Fibroblast of skin of abdomen (primary cell): ENCODE measurements around the gene JAGN1.
A peak's percentile ranks its signal among the peaks of the same experiment; 100 is the strongest.
"Not testable (repeated sequence)": the region's sequence is repeated elsewhere in the genome, so short reads cannot be mapped to it uniquely, and the experiment has no call there.

Experiments
- DNase-seq: peaks from one replicate; pipeline ENCODE4 v3.0.0-alpha.2; 2013

Gene JAGN1

DNA sequence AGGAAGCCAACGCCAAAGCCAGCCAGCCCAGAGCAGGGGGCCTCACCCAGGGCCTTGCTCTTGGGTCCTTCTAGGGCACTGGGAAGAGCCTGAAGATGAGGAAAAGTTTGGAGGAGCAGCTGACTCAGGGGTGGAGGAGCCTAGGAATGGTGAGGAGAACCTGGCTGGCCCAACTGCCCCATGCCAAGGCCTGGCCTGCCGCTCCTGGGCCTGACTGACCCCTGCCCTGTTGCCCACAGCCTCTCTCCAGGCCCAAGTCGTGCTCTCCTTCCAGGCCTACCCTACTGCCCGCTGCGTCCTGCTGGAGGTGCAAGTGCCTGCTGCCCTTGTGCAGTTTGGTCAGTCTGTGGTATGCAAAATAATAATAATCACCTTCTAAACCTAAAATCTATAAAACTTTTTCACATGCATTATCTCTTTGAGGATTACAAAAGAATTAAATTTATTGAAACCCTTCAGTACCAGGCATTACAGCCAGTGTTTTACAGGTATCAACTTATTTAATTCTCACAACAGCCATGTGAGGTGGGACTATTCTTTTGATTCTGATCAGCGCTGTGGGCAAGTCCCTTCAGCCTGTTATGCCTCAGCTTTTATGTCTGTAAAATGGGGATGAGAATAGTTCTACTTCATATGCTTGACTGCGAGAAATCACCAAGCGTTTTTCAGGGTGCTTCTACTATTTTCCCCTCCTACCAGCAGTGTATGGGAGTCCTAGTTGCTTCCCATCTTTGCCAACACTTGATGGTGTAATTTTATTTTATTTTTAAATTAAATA lies 28.0 kb downstream of the JAGN1 start:
- no peak for DNase-seq

DNA sequence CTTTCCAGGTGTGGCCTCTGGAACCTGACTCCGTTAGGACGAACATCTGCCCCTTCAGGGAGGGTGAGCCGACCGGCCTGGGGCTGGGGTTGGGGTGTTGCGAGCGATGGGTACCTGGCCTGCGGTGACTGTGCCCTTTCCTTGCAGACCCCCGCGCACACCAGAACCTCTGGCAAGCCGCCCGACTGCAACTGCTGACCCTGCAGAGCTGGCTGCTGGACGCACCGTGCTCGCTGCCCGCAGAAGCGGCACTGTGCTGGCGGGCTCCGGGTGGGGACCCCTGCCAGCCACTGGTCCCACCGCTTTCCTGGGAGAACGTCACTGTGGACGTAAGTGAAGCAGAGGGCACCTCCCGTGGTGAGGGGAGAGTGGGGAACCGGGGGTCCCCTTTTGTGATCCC lies 37.7 kb downstream of the JAGN1 start:
- no peak for DNase-seq

DNA sequence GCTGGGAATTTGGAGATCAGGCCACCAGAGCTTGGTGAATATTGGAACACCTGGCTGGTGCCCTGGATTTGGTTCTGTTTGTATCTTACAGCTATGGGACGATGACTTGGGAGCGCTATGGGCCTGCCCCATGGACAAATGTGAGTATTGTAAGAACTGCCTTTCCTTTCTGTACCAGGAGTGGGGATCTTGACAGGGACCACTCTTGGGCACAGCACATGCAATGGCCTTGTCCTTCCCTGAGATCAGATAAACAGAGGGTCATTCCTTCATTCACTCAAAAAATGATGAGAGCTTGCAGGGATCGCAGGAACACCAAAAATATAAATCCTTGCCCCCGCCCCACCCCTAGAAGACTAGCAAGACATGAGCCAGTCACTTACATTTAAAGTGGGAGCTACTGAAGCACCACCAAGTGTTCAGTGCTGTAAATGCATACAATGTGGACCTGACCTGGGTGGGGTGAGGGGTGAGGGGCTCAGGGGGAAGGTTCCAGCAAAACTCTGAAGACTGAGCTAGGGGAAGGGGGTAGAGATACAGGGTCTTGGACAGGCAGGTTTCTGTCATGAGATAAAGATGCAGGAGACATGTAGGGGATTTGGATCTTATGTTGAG lies 40.5 kb downstream of the JAGN1 start:
- DNase-seq: no peak

DNA sequence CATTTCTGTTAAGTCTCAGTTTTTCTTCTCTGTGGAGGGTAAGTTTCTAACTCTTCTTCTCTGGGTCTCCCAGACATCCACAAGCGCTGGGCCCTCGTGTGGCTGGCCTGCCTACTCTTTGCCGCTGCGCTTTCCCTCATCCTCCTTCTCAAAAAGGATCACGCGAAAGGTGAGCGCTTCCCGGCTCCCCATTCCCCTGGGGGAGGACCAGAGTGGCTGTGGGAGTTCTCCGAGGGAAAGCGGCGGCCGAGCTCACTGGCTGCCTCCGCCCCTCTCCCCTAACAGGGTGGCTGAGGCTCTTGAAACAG lies 42.1 kb downstream of the JAGN1 start:
- DNase-seq: no peak

DNA sequence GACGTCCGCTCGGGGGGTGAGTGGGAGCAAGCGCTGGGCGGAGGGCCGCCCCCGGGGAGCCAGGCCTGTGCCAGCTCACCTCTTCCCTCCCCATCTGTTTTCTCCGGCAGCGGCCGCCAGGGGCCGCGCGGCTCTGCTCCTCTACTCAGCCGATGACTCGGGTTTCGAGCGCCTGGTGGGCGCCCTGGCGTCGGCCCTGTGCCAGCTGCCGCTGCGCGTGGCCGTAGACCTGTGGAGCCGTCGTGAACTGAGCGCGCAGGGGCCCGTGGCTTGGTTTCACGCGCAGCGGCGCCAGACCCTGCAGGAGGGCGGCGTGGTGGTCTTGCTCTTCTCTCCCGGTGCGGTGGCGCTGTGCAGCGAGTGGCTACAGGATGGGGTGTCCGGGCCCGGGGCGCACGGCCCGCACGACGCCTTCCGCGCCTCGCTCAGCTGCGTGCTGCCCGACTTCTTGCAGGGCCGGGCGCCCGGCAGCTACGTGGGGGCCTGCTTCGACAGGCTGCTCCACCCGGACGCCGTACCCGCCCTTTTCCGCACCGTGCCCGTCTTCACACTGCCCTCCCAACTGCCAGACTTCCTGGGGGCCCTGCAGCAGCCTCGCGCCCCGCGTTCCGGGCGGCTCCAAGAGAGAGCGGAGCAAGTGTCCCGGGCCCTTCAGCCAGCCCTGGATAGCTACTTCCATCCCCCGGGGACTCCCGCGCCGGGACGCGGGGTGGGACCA lies 42.6 kb downstream of the JAGN1 start:
- peak; percentile 71 for DNase-seq

DNA sequence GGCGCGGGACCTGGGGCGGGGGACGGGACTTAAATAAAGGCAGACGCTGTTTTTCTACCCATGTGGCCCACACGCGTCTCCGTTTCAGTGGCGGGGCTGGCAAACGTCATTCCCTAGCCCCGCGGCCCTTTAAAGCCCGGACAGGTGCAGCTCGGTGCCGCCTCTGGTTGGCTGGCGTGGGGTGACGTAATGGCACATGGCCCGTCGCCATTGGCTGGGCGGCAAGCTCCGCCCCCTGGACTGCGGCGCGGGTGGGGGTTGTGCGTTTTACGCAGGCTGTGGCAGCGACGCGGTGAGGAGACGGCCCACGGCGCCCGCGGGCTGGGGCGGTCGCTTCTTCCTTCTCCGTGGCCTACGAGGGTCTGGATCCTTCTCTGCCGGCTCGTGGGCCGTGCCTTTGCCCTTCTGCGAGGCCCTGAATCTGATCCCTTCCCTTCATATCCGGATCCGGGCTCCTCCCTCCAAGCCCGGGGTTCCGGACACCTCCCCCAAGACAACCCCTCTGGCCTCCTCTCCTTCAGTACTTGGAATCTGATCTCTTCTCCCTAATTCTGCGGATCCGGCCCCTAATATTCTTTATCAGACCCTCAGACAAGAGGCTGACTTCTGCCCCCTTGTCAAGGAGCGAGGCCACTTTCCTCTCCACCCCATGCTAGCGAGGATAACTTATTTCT lies 43.3 kb downstream of the JAGN1 start, which contains the start of gene CRELD1:
CRELD1 (plus strand) TSS at position 274 of the 674 bp plus-strand sequence. CDS start 605 bp downstream, outside the sequence.
- DNase-seq: peak; percentile 85

DNA sequence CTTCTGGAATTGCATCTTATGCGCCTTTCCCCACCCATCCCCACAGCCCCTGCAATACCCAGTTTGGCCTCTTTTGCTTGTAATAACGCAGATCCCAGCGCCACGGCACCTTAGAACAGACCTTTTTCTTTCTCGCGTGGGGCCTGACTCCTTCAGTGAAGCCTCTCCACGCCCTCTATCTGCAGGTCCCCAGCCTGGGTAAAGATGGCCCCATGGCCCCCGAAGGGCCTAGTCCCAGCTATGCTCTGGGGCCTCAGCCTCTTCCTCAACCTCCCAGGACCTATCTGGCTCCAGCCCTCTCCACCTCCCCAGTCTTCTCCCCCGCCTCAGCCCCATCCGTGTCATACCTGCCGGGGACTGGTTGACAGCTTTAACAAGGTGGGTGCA lies 43.8 kb downstream of the JAGN1 start:
- no peak for DNase-seq

DNA sequence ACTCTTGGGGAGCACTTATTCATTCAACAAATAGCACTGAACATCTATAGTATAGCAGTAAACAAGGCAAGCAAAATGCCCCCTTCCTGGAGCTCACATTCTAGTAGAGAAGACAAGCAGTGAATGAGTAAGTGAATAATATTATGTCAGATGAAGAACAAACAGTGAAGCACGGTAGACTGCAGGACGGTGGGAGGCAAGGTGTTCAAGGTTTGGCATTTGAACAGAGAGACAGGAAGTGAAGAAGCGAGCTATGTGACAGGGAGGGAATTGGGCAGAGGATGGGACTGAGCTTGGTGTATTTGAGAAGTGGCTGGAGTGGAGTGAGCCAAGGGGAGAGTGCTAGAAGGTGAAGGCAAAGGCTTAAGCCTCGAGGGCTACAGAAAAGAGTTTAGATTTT lies 44.6 kb downstream of the JAGN1 start:
- DNase-seq: no peak

DNA sequence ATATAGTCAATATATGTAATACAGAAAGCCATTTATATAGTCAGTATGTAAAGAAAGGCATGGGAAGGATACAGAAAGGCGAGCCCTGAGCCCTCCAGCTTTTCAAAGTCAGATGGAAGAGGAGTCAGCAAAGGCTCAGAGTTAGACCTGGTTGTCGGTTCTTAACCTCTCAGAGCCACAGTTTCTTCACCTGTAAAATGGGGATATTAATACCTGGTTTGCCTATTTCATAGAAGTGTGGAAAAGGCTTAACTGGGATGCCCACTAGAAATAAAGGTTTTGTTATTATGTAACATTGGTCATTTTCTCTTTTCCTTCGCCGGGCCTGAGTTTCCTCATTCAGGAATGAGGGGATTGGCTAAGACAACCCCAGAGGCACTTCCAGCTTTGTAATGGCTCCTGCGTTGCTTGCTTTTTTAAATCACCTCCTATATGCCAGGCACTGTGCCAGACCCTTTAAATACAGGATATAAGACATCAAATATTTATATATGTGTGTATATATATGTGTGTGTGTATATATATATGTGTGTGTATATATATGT lies 45.6 kb downstream of the JAGN1 start:
- no peak for DNase-seq

DNA sequence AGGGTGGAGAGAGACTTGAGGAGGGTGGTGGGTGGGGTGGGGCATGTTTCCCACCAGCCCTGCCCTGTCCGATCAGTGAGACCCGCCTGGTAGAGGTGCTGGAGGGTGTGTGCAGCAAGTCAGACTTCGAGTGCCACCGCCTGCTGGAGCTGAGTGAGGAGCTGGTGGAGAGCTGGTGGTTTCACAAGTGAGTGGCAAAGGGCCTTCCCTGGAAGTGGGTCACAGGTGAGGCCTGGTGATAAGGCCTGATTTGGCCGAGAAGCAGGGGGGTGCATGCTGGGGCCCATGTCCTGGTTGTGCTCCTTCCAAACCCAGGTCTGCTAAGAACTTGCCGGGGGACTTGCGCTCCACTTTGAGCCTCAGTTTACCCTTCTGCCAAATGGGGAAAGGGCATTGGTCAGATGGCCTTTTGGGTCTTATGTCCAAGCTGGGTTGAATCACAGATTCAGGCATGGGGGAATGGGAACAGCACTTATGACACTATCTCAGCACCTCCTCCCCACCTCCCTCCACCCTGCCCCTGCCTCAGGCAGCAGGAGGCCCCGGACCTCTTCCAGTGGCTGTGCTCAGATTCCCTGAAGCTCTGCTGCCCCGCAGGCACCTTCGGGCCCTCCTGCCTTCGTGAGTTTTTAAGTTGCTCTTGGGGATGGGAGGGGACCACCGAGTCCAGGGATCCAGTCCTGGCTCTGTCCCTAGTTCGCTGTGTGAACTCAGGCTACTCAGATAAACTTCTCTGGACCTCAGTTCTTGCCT lies 47.3 kb downstream of the JAGN1 start:
- DNase-seq: no peak

DNA sequence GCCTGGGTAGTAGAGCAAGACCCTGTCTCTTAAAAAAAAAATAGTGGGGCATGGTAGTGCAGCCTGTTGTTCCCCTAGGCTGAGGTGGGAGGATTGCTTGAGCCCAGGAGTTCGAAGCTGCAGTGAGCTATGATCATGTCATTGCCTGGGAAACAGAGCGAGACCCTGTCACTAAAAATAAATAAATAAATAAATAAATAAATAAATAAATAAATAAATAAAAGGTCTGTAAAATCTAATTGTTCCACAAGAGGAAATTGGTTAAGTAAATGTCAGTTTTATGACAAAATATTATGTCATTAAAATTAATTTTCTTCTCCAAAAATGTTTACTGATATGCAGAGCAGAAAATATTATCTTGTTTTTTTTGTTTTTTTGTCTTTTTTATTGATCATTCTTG lies 48.6 kb downstream of the JAGN1 start:
- DNase-seq: no peak

DNA sequence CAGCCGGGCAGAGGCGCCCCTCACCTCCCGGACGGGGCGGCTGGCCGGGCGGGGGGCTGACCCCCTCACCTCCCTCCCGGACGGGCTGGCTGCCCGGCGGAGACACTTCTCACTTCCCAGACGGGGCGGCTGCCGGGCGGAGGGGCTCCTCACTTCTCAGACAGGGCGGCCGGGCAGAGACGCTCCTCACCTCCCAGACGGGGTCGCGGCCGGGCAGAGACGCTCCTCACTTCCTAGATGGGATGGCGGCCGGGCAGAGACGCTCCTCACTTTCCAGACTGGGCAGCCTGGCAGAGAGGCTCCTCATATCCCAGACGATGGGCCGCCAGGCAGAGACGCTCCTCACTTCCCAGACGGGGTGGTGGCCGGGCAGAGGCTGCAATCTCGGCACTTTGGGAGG lies 49.5 kb downstream of the JAGN1 start:
- not testable (repeated sequence) for DNase-seq

DNA sequence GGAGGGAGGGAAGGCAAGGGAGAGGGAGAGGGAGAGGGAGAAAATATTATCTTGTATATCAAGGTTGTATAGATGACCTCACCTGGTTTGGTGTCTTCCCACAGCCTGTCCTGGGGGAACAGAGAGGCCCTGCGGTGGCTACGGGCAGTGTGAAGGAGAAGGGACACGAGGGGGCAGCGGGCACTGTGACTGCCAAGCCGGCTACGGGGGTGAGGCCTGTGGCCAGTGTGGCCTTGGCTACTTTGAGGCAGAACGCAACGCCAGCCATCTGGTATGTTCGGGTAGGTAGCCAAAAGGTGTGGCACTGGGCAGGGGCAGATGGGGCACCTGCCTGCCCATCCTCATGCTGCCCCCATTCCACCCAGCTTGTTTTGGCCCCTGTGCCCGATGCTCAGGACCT lies 50.3 kb downstream of the JAGN1 start:
- no peak for DNase-seq

DNA sequence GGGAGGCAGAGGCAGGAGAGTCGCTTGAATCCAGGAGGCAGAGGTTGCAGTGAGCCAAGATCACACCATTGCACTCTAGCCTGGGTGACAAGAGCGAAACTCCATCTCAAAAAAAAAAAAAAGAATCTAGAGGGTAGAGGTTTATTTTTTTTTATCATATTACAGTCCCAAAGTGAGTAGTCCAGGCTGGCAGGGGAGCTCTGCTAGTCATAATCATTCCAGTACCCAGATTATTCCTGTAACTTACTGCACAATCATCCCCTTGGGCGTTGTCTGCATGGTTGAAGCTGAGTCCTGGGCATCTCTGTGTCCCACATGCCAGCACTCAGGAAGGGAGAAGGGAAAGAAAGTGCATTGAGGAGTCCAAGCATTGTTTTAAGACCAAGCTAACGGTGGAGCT lies 51.8 kb downstream of the JAGN1 start:
- no peak for DNase-seq

DNA sequence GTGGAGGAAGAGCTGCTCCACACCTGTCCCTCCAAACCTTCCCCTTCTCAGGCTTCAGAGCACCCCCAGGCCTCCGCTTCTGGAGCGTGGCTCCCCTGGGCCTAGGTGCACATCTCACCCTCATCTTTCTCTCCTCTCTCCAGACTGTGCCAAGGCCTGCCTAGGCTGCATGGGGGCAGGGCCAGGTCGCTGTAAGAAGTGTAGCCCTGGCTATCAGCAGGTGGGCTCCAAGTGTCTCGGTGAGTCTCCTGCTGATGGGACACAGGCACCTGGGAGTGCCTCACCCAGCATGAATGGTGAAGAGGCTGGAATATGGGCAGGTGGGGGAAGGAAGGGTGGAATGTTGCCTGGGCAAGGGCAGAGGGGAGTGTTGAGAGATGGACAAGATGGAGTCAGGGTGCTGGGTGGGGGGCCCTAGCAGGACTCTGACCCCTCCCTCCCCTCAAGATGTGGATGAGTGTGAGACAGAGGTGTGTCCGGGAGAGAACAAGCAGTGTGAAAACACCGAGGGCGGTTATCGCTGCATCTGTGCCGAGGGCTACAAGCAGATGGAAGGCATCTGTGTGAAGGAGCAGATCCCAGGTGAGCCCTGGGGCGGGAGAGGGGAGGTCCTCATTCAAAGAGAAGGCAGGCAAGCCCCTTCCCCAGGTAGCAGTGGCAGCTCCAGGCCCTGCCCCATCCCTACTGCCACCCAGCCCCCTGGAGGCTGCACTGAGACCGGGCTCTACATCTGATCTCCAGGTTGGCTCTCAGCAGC lies 52.7 kb downstream of the JAGN1 start:
- no peak for DNase-seq
